ENCODE data around the gene ZMIZ1. TPM values are rescaled to one million over a fixed set of nuclear protein-coding genes. Genes with fewer than 3 reads are reported as not detected.

ZMIZ1 gene
- total and polyA plus RNA-seq, 4 donors, result 18.3 to 80.2 (median 42.6) TPM

DNA sequence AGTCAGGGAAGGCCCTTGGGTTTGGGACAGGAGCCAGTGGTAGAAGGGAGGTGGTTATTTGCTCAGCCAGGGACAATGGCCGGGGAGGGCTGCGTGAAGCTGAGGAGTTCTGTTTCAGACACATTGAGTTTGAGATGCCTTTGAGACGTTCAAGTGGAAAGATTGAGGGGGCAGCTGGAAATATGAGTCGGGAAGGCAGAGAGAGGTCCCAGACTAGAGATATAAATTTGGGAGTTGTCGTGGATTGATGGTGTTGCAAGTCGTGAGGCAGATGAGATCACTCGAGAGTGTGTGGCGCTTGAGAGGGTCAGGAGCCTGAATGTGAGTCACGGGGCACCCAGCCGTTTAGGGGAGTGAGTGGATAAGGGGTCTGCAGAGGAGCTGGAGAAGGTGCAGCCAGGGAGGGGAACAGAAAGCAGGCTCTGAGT lies 73.3 kb downstream of the ZMIZ1 start:
- peaks cover 29 to 60% (median 48%) of the 10 kb centered on the region in 5 donors for H3K4me1 ChIP-seq (ENCODE audit: control insufficient read depth in 5 of 5, insufficient read depth in 5 of 5, low read length in 5 of 5)
- ATAC-seq (ENCODE audit: insufficient read depth, low FRiP score) (no peak), DNase-seq (no peak)
- peaks cover 0 to 20% (median 15%) of the 10 kb centered on the region in 4 donors for H3K36me3 ChIP-seq (ENCODE audit: control insufficient read depth in 4 of 4, insufficient read depth in 4 of 4, low read length in 4 of 4)
- WGBS, 2 donors, result 46 to 61% methylated on average over 10 of the region's 10 CpGs
- TF ChIP-seq, protein P1, sequence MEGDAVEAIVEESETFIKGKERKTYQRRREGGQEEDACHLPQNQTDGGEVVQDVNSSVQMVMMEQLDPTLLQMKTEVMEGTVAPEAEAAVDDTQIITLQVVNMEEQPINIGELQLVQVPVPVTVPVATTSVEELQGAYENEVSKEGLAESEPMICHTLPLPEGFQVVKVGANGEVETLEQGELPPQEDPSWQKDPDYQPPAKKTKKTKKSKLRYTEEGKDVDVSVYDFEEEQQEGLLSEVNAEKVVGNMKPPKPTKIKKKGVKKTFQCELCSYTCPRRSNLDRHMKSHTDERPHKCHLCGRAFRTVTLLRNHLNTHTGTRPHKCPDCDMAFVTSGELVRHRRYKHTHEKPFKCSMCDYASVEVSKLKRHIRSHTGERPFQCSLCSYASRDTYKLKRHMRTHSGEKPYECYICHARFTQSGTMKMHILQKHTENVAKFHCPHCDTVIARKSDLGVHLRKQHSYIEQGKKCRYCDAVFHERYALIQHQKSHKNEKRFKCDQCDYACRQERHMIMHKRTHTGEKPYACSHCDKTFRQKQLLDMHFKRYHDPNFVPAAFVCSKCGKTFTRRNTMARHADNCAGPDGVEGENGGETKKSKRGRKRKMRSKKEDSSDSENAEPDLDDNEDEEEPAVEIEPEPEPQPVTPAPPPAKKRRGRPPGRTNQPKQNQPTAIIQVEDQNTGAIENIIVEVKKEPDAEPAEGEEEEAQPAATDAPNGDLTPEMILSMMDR (IDR thresholded peaks at IDR 0.05; ENCODE audit: control extremely low read depth, extremely low read depth), result no peak
- H3K27ac ChIP-seq (ENCODE audit: low read depth in 1 of 2, low read length in 1 of 2), result peak overlapping the region; percentile 62 to 71
- H3K9me3 ChIP-seq (ENCODE audit: control insufficient read depth in 4 of 4, insufficient read depth in 3 of 4, low read length in 3 of 4), result no peaks in the 10 kb centered on the region
- H3K27me3 ChIP-seq (ENCODE audit: control insufficient read depth in 3 of 3, insufficient read depth in 3 of 3, low read length in 2 of 3), result no peaks in the 10 kb centered on the region
- no peak overlapping the region for H3K9ac ChIP-seq (ENCODE audit: insufficient read depth in 1 of 2, low read length in 2 of 2)
- H3K4me3 ChIP-seq, result no peak overlapping the region

DNA sequence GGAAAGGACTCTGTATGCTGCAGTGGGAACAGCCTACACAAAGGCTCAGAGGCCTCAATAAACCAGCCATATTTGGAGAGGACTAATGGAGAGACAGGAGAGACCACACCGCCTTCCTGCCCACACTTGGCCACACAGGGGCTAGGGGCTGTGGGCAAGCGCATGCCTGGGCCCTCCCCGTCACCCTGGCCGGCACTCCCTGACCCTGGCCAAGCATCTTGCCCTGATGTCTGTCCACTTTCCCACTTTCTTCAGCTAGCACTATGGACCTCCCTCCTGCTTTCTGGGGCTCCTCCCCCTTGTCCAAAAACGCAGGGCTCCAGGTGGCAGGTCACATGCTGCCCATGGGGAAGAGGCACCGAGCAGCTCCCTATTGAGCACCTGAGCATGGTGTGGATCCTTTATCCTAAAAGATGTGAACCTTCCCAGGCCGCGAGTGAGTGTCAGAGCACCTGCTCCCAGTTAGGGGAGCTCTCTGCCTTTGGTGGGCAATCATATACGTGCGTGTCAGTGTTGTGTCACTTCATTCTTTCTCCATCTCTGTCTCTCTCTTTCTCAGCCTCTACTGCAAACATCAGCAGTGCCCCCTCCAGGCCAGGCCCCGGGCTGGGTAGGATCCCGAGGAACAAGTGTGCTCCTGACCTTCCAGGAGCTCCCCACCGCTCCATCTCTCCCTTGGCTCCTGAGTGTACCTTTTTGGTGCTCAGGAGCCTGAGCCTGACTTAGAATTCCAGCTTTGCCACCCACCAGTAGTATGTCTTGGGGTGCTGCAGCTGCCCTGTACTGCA lies 74.0 kb downstream of the ZMIZ1 start:
- Histone ChIP-seq H3K9me3 (ENCODE audit: control insufficient read depth in 4 of 4, insufficient read depth in 3 of 4, low read length in 3 of 4) (no peaks in the 10 kb centered on the region), H3K27ac (ENCODE audit: low read depth in 1 of 2, low read length in 1 of 2) (peak overlapping the region; percentile 62 to 71), H3K36me3 (ENCODE audit: control insufficient read depth in 4 of 4, insufficient read depth in 4 of 4, low read length in 4 of 4) (peaks cover 0 to 23% (median 15%) of the 10 kb centered on the region in 4 donors), H3K4me1 (ENCODE audit: control insufficient read depth in 5 of 5, insufficient read depth in 5 of 5, low read length in 5 of 5) (peaks cover 24 to 60% (median 48%) of the 10 kb centered on the region in 5 donors), H3K9ac (ENCODE audit: insufficient read depth in 1 of 2, low read length in 2 of 2) (no peak overlapping the region), H3K27me3 (ENCODE audit: control insufficient read depth in 3 of 3, insufficient read depth in 3 of 3, low read length in 2 of 3) (no peaks in the 10 kb centered on the region), H3K4me3 (no peak overlapping the region)
- DNase-seq (no peak), ATAC-seq (ENCODE audit: insufficient read depth, low FRiP score) (no peak)
- WGBS, 2 donors, result 69 to 85% methylated on average over 13 of the region's 13 CpGs
- TF ChIP-seq, protein P1 (IDR thresholded peaks at IDR 0.05; ENCODE audit: control extremely low read depth, extremely low read depth), result no peak

DNA sequence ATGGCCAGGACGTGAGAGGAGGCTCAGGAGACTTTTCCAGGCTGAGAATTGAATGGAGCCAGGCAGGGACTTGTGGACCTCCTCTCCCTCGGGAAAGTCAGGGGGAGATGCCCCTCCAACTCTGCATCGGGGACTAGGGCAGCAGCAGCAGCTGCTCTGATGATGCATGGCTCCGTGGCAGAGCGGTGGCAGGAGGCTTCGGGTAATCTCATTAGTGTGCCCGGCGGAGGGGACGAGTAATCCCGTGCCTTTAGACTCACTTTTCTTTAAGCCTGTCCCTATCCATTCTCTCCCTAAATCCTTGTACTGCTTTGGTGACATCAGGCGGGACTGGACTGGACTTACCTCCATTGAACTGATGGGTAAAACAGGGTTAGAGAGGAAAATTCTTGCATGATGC lies 75.1 kb downstream of the ZMIZ1 start:
- 92 to 93% methylated on average over 11 of the region's 11 CpGs for WGBS, 2 donors

More for the DNA sequence above, 75.1 kb downstream of the ZMIZ1 start:
- Histone ChIP-seq H3K27me3 (ENCODE audit: control insufficient read depth in 3 of 3, insufficient read depth in 3 of 3, low read length in 2 of 3) (no peaks in the 10 kb centered on the region), H3K4me1 (ENCODE audit: control insufficient read depth in 5 of 5, insufficient read depth in 5 of 5, low read length in 5 of 5) (peaks cover 25 to 60% (median 48%) of the 10 kb centered on the region in 5 donors), H3K4me3 (no peak overlapping the region), H3K9ac (ENCODE audit: insufficient read depth in 1 of 2, low read length in 2 of 2) (no peak overlapping the region), H3K27ac (ENCODE audit: low read depth in 1 of 2, low read length in 1 of 2) (peak overlapping the region in 1 of 2 donors; percentile 62), H3K9me3 (ENCODE audit: control insufficient read depth in 4 of 4, insufficient read depth in 3 of 4, low read length in 3 of 4) (no peaks in the 10 kb centered on the region), H3K36me3 (ENCODE audit: control insufficient read depth in 4 of 4, insufficient read depth in 4 of 4, low read length in 4 of 4) (peaks cover 0 to 24% (median 15%) of the 10 kb centered on the region in 4 donors)
- ATAC-seq (ENCODE audit: insufficient read depth, low FRiP score) (no peak), DNase-seq (no peak)
- TF ChIP-seq, protein P1 (IDR thresholded peaks at IDR 0.05; ENCODE audit: control extremely low read depth, extremely low read depth), result no peak

Data from lung (tissue), 12 donors.